GM18909 (cell line): ENCODE measurements around the gene P4HB.

Experiments used
- ATAC-seq: cut with Tn5 transposase; IDR thresholded peaks from one replicate; pipeline ENCODE4 v1.9.1; 2021; ENCODE audit warnings: mild to moderate bottlenecking; ENCODE audit not compliant: unreplicated experiment, poor library complexity

P4HB gene

DNA sequence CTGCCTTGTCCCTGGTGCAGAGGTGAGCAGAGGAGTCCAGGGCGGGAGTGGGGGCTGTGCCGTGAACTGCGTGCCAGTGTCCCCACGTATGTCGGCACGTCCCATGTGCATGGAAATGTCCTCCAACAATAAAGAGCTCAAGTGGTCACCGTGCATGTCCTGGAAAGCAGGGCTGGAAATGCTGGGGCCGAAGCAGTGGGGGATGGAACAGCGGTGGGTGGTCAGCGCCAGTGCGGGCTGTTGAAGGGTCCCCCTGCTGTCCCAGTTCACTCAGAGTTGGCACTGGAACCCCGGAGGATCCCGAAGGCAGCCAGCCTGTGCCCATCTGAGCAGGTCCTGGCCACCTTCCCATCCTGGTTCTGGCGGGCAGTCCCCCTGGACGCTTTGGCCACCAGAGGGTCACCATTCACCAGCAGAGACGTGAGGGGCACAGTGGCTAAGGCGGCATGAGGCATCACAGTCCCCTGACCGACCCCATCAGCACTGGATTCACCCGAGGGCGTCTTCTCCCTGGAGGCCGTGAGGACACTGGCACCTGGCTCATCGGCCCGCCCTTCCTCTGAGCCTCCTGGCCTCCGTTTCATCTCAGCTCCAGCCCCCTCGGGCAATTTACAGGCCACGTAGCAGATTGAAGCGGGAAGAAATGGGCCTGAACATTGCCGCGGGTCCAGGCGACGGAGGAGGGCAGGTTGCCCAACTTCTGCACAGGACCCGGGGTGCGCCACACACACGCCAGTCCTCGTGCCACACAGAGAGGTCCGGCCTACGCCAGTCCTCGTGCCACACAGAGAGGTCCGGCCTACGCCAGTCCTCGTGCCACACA lies 46.3 kb downstream of the P4HB start:
- no peak for ATAC-seq

DNA sequence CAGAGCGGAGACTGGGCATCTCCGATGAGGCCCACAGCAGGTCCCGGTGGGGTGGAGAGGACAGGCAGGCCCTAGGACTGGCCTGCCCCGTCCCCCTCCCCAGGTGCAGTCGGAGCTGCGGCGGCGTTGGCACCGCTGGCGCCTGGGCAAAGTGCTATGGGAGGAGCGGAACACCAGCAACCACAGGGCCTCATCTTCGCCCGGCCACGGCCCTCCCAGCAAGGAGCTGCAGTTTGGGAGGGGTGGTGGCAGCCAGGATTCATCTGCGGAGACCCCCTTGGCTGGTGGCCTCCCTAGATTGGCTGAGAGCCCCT lies 47.0 kb downstream of the P4HB start:
- ATAC-seq, result no peak

DNA sequence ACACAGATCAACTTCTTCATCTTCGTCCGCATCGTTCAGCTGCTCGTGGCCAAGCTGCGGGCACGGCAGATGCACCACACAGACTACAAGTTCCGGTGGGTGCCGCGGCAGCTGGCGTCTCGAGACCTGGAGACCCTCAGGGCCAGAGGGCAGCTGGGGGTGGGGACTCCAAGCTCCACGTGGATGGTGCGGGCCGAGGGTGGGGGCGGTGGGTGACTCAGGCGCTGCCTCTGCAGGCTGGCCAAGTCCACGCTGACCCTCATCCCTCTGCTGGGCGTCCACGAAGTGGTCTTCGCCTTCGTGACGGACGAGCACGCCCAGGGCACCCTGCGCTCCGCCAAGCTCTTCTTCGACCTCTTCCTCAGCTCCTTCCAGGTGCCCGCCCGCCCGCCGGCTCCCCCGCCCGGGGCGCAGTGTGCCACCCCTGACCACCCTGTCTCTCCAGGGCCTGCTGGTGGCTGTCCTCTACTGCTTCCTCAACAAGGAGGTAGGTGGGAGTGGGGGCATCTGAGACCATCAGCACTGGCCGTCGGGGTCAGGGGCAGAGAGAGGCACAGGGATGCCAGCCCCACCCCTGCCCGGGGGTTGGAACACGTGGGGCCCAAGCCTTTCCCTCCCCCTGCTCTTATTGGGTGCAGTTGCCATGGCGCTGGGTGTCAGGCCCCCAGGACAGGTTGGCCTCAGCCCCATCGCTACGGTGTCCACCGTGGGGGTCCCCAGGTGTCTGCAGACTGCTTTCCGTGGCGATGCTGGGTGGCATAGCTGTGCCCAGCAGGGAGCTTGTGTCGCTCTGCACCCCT lies 47.6 kb downstream of the P4HB start:
- ATAC-seq, result no peak

DNA sequence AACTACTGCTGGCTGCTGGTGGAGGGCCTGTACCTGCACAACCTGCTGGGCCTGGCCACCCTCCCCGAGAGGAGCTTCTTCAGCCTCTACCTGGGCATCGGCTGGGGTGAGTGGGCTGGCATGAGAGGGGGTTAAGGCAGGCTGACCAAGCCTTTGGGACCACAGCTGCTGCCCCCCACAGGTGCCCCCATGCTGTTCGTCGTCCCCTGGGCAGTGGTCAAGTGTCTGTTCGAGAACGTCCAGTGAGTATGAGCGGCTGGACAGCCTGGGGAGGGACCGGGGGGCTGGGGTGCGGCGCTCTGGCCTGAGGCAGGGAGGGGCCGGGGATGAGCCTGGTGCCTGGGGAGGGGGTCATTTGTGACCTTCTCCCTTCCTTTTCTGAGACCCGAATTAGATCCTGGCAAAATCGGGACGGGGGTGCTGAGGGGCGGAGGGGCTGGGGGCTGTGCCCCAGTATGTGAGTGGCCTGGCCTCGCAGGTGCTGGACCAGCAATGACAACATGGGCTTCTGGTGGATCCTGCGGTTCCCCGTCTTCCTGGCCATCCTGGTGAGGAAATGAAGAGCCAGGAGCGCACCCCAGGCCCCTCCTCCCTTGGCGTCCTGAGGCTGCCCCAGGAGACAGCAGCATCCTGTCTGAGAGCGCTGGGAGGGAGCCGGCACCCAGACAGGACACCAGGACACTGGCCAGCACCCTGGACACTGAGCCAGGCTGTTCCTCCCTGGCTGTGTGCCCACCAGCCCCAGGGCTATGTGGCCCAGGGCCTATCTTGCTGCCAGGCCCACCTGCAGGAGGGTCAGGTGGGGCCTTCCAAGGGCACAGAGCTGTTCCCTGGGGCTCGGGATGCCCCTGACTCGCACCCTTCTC lies 48.4 kb downstream of the P4HB start:
- no peak for ATAC-seq

DNA sequence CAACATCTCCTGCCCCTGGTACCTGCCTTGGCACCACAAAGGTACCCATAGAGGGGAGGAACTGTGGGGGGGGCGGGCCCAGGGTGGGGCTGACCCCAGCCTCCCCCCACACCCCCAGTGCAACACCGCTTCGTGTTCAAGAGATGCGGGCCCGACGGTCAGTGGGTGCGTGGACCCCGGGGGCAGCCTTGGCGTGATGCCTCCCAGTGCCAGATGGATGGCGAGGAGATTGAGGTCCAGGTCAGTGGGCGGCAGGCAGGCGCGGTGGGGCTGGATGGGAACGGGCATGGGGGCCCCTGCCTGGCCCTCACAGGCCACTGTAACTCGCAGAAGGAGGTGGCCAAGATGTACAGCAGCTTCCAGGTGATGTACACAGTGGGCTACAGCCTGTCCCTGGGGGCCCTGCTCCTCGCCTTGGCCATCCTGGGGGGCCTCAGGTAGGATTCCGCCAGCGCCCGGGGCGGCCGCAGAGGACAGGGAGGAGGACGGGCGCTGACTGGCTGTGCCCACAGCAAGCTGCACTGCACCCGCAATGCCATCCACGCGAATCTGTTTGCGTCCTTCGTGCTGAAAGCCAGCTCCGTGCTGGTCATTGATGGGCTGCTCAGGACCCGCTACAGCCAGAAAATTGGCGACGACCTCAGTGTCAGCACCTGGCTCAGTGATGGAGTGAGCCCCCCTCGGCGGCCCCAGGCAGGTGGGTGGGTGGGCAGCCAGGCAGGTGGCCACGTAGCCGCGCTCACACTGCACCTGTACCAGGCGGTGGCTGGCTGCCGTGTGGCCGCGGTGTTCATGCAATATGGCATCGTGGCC lies 49.2 kb downstream of the P4HB start:
- ATAC-seq, result no peak

DNA sequence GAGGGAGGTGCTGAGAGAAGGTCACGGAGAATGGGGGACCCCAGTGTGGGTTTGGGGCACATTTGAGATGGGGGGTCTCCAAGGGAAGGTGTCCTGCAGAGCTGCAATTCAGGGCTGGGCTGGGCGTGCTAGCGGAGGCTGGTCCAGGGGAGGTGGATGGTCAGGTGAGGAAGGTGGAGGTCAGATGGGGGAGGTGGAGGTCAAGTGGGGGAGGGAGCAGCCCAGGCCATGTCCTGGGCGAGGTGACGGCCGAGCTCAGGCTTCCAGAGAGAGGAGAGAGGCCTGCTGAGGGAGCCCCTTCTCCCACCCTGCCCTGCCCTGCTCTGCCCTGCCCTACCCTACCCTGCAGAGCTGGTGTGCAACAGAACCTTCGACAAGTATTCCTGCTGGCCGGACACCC lies 49.9 kb downstream of the P4HB start:
- ATAC-seq, result no peak

DNA sequence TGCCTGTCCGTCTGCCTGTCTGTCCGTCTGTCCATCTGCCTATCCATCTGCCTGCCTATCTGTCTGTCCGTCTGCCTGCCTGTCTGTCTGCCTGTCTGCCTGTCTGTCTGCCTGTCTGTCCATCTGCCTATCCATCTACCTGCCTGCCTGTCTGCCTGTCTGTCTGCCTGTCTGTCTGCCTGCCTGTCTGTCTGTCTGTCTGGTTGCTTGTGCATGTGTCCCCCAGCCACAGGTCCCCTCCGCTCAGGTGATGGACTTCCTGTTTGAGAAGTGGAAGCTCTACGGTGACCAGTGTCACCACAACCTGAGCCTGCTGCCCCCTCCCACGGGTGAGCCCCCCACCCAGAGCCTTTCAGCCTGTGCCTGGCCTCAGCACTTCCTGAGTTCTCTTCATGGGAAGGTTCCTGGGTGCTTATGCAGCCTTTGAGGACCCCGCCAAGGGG lies 50.8 kb downstream of the P4HB start:
- no peak for ATAC-seq

DNA sequence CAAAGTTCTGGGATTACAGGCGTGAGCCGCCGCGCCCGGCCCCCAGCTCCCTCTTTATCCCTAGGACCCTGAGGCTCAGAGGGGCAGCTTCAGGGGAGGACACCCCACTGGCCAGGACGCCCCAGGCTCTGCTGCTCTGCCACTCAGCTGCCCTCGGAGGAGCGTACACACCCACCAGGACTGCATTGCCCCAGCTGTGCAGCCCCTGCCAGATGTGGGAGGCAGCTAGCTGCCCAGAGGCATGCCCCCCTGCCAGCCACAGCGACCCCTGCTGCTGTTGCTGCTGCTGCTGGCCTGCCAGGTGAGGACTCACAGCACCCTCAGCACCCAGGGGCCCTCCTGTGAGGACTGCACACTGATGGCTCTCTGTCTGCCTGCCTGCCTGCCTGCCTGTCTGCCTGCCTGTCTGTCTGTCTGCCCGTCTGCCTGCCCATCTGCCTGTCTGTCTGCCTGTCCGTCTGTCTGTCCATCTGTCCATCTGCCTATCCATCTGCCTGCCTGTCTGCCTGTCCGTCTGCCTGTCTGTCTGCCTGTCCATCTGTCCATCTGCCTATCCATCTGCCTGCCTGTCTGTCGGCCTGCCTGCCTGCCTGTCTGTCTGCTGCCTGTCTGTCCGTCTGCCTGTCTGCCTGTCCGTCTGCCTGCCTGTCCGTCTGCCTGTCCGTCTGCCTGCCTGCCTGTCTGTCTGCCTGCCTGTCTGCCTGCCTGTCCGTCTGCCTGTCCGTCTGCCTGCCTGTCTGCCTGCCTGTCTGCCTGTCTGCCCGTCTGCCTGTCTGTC lies 51.4 kb downstream of the P4HB start:
- ATAC-seq, result no peak

DNA sequence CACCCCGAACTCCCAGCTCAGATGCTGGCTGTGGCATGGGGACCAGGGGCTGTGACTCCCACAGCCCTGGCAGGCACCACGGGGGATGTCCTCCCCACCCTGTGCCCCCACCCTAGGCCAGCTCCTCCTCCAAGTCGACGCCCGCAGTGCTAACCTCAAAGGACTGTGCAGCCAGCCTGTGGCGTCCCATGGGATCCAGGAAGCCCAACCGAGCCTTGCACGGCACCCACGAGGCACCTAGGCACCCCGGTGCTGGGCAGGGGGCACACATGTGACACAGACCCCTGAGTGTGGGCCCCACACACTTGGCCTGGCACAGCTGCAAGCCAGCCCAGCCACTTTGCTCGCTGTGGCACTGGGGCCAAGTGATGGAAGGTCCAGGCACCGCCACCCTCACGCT lies 52.5 kb downstream of the P4HB start:
- ATAC-seq, result no peak

DNA sequence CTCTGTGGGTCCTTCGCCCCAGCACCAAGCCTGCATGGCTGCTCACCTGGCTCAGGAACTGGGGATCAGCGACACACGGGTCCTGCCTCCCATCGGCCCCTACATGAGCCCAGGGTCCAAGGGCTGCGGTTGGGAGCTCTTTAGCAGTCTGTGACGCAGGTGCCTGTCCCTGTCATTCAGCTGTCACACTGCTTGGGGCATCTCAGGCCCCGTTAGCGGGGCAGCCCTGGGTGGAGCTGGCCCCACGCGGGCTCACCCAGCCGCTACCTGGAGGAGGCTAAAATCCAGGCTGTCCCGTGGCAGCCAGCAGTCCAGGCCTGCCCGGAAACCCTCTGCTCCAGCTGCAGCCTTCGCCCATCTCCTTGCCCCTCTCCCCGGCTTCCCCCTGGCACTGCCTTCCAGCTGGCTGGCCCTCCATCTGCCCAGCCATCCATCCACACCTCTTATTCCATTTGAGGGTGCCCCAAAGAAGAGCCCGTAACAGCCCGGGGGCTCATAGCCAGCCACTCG lies 53.1 kb downstream of the P4HB start:
- no peak for ATAC-seq

DNA sequence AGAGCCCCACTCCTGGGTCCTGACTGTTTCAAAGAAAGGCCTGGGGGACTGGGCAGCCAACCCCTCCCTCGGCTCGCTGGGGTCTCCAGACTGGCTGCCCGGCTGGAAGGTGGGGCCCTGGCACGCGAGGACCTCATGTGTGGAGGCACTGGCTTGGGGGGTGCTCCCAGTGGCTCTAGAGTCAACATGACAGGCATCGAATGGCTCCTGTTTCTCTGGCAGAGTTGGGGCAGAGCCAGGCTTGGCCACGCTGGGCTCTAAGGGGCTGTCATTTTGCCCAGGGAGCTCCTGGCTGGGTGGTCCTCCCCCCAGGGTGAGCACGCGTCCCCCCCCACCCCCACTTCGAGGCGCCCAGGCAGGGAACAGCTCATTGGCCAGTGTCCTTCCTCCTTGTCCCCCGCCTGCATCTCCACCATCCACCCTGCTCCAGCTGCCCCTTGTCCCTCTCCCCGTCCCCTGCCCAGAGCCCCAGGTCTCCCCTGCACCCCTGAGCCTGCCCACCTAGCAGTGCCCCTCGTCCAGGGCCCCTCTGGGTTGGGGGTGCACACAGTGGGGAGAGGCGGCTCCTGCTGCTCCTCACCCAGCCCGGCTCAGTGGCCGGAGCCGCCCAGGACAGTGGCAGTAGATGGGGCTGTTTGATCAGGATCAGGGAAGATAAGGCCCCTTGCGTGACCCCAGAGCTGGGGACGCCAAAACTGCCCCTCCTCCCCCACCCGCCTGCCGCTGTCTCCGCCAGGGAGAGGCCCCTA lies 53.7 kb downstream of the P4HB start:
- ATAC-seq, result no peak

DNA sequence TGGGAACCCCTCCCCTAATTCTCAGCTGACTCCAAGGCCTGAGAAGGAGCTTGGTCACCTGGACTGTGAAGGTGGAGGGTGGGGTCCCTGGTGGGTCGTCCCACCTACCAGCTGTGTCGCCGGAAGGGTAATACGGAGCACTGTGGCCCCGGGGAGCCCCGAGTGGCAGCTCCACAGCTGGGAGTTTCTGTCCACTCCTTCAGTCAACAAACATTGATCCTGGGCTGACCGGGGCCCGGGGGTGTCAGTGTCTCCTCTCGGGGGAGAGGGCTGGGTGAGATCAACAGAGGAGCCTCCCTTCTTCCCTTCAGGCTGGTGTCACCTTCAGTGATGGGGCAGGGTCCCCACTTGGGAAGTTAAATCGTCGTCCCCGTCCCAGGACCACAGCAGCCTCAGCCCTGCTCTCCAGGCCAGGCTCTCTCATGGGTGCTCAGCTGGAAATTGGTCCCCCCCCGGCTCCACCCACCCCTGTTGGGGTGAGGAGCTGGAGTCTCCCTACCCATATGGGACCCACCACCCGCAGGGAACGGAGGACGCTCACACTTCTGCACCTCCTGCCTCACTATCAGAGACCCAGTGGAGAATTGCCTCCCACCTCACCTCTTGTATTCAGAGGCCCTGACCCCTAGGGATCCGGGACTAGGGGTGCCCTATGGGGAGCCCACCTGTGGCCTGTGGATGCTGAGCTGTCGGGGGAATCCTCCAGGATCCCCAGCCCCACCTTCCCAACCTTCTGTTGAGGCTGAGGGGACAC lies 54.5 kb downstream of the P4HB start:
- ATAC-seq, result no peak

DNA sequence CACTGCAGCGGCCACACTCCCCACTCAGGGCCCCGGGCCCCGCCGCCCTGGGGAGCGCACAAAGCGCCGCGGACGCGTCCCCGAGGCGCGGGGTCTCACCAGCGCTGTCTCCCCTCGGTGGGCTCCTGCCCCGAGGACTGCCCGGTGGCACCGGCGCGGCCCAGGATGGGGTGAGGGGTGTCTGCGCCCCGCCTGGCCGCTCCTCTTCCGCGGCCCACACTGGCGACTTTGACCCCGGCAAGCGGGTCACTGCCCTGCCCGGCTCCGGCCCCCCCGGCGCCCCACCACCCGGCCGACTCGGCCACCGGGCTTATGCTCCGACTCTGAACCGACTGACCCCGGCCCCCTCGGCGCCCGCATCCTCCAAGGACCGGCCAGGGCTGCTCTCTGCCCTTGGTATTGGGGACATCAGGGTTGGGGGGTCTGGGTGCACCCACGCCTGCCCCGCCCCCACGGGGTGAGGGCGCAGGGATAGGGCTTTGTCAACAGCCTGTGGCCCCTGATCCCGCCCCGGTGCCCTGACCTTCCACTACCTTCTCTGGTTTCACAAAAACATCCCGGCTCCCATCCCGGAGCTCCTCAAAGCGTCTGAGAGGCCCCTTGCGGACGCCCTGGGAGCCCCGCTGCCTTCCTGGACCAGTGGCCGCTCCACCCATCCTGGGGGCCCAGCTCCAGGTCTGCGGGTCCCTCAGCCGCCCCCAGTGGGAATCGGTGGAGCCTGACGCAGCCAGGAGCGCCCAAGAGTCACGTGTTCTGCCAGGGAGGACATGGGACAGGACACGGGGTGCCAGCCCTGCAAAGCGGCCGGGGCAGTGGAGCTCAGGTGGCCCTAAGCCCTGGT lies 55.6 kb downstream of the P4HB start:
- ATAC-seq, result no peak

DNA sequence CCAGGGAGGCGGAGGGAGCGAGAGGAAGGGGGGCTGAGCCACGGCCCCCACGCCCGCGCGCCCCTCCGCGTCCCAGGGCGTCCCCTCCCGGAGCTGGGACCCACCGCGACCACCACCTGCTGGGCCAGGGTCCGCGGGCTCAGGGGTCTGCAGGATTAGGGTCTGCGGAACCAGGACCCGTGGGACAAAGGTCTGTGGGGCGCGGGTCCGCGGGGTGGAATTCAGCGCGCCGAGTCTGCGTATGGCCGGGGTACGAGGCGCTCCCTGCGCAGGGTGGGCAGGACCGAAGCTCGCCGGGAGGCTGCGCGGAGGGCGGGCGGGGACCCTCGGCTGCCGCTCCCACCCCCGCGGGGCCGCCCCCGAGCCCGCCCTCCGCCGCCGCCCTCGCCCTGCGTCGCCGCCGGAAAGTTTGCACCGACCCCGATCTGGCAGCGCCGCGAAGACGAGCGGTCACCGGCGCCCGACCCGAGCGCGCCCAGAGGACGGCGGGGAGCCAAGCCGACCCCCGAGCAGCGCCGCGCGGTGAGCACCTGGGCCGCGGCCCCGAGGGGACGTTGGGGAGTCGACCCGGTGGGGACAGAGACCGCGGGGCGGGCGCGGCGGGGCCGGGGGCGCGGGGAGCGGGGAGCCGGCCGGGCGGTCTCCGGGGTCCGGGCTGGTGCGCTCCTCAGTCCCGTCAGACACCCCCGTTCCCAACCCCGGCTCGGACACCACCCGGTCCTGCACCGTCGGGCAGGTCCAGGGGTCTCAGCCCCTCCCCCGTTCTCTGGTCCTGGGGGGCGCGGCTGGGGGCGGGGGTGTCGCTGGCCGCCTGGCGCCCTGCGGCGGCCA lies 56.4 kb downstream of the P4HB start, which contains the start of gene GCGR:
Gene GCGR, plus strand, starts transcription at position 423 of the 831 bp plus-strand sequence. CDS start 4,869 bp downstream, outside the sequence.
- ATAC-seq, result no peak

DNA sequence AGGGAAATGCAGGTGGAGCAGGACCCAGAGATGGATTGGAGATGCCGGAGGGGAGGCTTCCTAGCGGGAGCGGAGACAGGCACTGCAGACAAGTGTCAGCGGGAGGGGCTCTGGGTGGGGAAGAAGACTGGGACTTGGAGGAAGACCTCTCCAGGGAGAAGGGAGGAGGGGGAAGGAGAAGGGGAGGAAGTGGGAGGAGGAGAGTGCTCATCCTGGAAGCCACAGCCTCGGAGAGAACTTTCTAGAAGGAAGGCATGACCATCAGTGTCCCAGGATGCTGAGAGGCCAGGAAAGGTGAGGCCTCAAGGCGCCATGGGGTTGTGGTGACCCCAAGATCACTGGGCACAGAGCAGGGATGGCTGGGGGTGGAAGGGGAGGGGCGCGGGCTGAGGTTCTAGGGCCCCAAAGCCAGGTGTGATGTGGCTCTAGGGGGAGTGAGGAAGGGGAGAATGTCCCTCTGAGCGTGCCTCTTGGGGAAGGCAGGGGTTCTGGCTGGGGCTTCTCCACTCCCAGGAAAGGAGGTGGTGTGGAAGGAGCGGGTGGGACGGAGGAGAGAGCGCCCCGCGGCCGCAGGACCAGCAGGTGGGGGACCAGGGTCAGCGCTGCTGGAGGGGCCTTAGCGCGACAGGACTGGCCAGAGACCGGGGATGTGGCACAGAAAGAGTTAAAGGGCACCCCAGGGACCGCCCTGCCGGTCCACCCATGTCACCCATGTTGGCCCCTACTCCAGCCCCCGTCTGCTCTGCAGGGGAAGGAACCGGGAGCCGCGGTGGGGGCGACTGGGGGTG lies 57.3 kb downstream of the P4HB start:
- no peak for ATAC-seq
